HG03039 (cell line): Measurements from ENCODE around the gene NLRP12.
"Not testable (repeated sequence)": the region's sequence is repeated elsewhere in the genome, so short reads cannot be mapped to it uniquely, and the experiment has no call there.

Experiments
- ATAC-seq: cut with Tn5 transposase; IDR thresholded peaks from one replicate; pipeline ENCODE4 v1.9.1; 2021; ENCODE audit warnings: mild to moderate bottlenecking, moderate library complexity; ENCODE audit not compliant: unreplicated experiment

Gene NLRP12

GRCh38 chr19:53832861-53833260 is 8.7 kb upstream of the NLRP12 start:
- ATAC-seq: not testable (repeated sequence)

- ATAC-seq: no peak
Measured at GRCh38 chr19:53828531-53828930, 4.4 kb upstream of the NLRP12 start.

- no peak for ATAC-seq
Measured at GRCh38 chr19:53826876-53827275, 2.8 kb upstream of the NLRP12 start.

GRCh38 chr19:53823380-53824120 is 564 bp downstream of the NLRP12 start:
- ATAC-seq: no peak

- no peak for ATAC-seq
Measured at GRCh38 chr19:53819861-53820260, 4.3 kb downstream of the NLRP12 start.

GRCh38 chr19:53818756-53819155 is 5.4 kb downstream of the NLRP12 start:
- no peak for ATAC-seq

GRCh38 chr19:53813996-53814395 is 10.1 kb downstream of the NLRP12 start:
- no peak for ATAC-seq

- ATAC-seq: no peak
Measured at GRCh38 chr19:53812335-53812734, 11.8 kb downstream of the NLRP12 start.

- no peak for ATAC-seq
Measured at GRCh38 chr19:53810891-53811290, 13.2 kb downstream of the NLRP12 start.

- ATAC-seq: no peak
Measured at GRCh38 chr19:53810187-53810546, 13.9 kb downstream of the NLRP12 start.

- no peak for ATAC-seq
Measured at GRCh38 chr19:53809518-53810186, 14.5 kb downstream of the NLRP12 start.

GRCh38 chr19:53808710-53809125 is 15.4 kb downstream of the NLRP12 start:
- ATAC-seq: no peak

- ATAC-seq: no peak
Measured at GRCh38 chr19:53801257-53801656, 22.9 kb downstream of the NLRP12 start.

GRCh38 chr19:53795019-53795418 is 29.1 kb downstream of the NLRP12 start:
- no peak for ATAC-seq

GRCh38 chr19:53792721-53793433 is 31.2 kb downstream of the NLRP12 start:
- peak; percentile 59 for ATAC-seq

GRCh38 chr19:53789708-53790678 is 34.1 kb downstream of the NLRP12 start:
- no peak for ATAC-seq

GRCh38 chr19:53787266-53787665 is 36.8 kb downstream of the NLRP12 start:
- ATAC-seq: no peak

GRCh38 chr19:53786744-53787143 is 37.4 kb downstream of the NLRP12 start:
- ATAC-seq: no peak

- no peak for ATAC-seq
Measured at GRCh38 chr19:53785196-53785889, 38.8 kb downstream of the NLRP12 start.

GRCh38 chr19:53782698-53783097 is 41.4 kb downstream of the NLRP12 start:
- ATAC-seq: no peak
